Esophagus squamous epithelium (tissue), 5 donors: ENCODE data around the gene TMEM266. TPM values are rescaled to one million over a fixed set of nuclear protein-coding genes. Genes with fewer than 3 reads are reported as not detected.

Source experiments
- DNase-seq: peaks from one replicate; lab custom pipeline; 2025; lab: John Stamatoyannopoulos, UW
- H3K27ac ChIP-seq, 4 donors: fragments of 200-600 bp; sonication (generic); one replicate each; pipeline ENCODE4 v1.5.1; 2016 to 2019; ENCODE audit warnings: mild to moderate bottlenecking in 1 of 4
- H3K27me3 ChIP-seq, 4 donors: fragments of 200-600 bp; sonication (generic); 1 replicate in 3 of 4; 2 replicates in 1 of 4; pipeline versions ENCODE4 v1.5.1 to v1.6.0; 2017 to 2021; ENCODE audit warnings: antibody characterized with exemption in 1 of 4
- H3K36me3 ChIP-seq, 3 donors: fragments of 200-600 bp; sonication (generic); one replicate each; pipeline ENCODE4 v1.5.1; 2016 to 2019
- H3K4me1 ChIP-seq, 3 donors: fragments of 200-600 bp; sonication (generic); one replicate each; pipeline ENCODE4 v1.5.1; 2017 to 2019
- H3K4me3 ChIP-seq, 4 donors: fragments of 200-600 bp; sonication (generic); 1 replicate in 3 of 4; 2 replicates in 1 of 4; pipeline ENCODE4 v1.5.1; 2016 to 2019; ENCODE audit warnings: mild to moderate bottlenecking in 2 of 4, moderate library complexity in 1 of 4
- H3K9me3 ChIP-seq, 3 donors: fragments of 200-600 bp; sonication (generic); one replicate each; pipeline ENCODE4 v1.5.1; 2016 to 2019
- POLR2A ChIP-seq, 4 donors: fragments of 450-650 bp; IDR thresholded peaks; one replicate each; pipeline ENCODE4 v1.6.1; 2017; ENCODE audit warnings: antibody characterized with exemption in 4 of 4, mild to moderate bottlenecking in 4 of 4, moderate library complexity in 3 of 4
- WGBS, 2 donors: methylation state at CpG; one replicate each; pipeline ENCODE4 v1.1.5; 2018; 5-methylcytosine and 5-hydroxymethylcytosine counted together
- intact Hi-C: fragments of 100-400 bp; cut with DNase I; formaldehyde crosslinking; loops from one replicate; pipeline ENCODE4 v1.15.0; 2022
- total RNA-seq, 4 donors: library from RNA; depleted of rRNA; stranded (reverse); fragments of >200 nt; gene quantifications; one replicate each; pipeline ENCODE4 v1.1.0, GENCODE V29; 2016
- TF ChIP-seq, protein P1 (sequence below), 6 experiments: fragments of 450-650 bp in 4 of 6; fragments of 200-600 bp in 2 of 6; sonication (generic) in 2 of 6; IDR thresholded peaks; one replicate each; pipeline ENCODE4 v1.5.1; 2016 to 2019; ENCODE audit warnings: antibody characterized with exemption in 6 of 6, mild to moderate bottlenecking in 4 of 6, moderate library complexity in 4 of 6
- donor health status: DM: yes; HTN: yes; CAD: no.

Gene TMEM266
- total RNA-seq, 4 donors from 2014 or later = 0.19 to 0.79 (median 0.29) TPM; not detected in 1

DNA sequence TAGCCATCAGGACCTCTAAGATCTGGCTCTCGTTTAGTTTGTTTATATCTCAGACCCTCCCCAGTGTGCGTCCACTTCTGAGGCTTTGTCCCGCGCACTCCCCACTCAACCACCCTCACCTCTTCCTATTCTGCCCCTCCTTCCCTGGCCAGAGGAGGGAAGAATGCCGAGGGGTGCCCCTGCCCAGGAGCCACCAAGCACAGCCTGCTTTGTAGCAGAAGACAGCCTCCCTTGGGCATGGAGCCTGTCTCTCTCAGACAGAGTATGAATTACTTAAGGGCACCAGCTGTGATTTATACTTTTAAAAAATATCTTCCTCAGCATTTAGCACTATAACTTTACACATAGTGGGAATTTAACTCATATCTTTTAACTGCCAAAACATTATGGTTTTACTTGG is 6.0 kb downstream of the TMEM266 start:
- intact Hi-C loops = no loop called here
- no peak overlapping the region for H3K27ac ChIP-seq
- H3K36me3 ChIP-seq = no peaks in the 10 kb centered on the region
- H3K9me3 ChIP-seq = no peaks in the 10 kb centered on the region
- H3K4me1 ChIP-seq = no peaks in the 10 kb centered on the region
- no peak overlapping the region for H3K4me3 ChIP-seq
- 56 to 75% methylated on average over 4 to 5 of the region's 5 CpGs for WGBS, 2 donors
- TF ChIP-seq, protein P1, sequence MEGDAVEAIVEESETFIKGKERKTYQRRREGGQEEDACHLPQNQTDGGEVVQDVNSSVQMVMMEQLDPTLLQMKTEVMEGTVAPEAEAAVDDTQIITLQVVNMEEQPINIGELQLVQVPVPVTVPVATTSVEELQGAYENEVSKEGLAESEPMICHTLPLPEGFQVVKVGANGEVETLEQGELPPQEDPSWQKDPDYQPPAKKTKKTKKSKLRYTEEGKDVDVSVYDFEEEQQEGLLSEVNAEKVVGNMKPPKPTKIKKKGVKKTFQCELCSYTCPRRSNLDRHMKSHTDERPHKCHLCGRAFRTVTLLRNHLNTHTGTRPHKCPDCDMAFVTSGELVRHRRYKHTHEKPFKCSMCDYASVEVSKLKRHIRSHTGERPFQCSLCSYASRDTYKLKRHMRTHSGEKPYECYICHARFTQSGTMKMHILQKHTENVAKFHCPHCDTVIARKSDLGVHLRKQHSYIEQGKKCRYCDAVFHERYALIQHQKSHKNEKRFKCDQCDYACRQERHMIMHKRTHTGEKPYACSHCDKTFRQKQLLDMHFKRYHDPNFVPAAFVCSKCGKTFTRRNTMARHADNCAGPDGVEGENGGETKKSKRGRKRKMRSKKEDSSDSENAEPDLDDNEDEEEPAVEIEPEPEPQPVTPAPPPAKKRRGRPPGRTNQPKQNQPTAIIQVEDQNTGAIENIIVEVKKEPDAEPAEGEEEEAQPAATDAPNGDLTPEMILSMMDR (IDR thresholded peaks at IDR 0.05) = no peak
- TF ChIP-seq POLR2A (IDR thresholded peaks at IDR 0.05) = no peak
- peaks cover 0 to 41% (median 0%) of the 10 kb centered on the region in 4 donors for H3K27me3 ChIP-seq
- DNase-seq = no peak

- Histone ChIP-seq H3K27ac (no peak overlapping the region), H3K4me1 (no peaks in the 10 kb centered on the region), H3K27me3 (peaks cover 0 to 11% (median 0%) of the 10 kb centered on the region in 4 donors), H3K4me3 (no peak overlapping the region), H3K36me3 (no peaks in the 10 kb centered on the region), H3K9me3 (no peaks in the 10 kb centered on the region)
- DNase-seq = no peak
- TF ChIP-seq, protein P1 (IDR thresholded peaks at IDR 0.05) = no peak
- no peak for TF ChIP-seq POLR2A (IDR thresholded peaks at IDR 0.05)
- intact Hi-C loops = no loop called here
These were observed 10.4 kb downstream of the TMEM266 start for GRCh38 chr15:76070192-76070591.

- H3K27me3 ChIP-seq = peaks cover 0 to 4% (median 0%) of the 10 kb centered on the region in 4 donors
- no peaks in the 10 kb centered on the region for H3K4me1 ChIP-seq
- no peak overlapping the region for H3K27ac ChIP-seq
- 65 to 74% methylated on average over 2 to 4 of the region's 4 CpGs for WGBS, 2 donors
- H3K4me3 ChIP-seq = no peak overlapping the region
- intact Hi-C loops = no loop called here
- no peaks in the 10 kb centered on the region for H3K36me3 ChIP-seq
- TF ChIP-seq, protein P1 (IDR thresholded peaks at IDR 0.05) = no peak
- no peak for TF ChIP-seq POLR2A (IDR thresholded peaks at IDR 0.05)
- no peaks in the 10 kb centered on the region for H3K9me3 ChIP-seq
- DNase-seq = no peak
These were observed 11.3 kb downstream of the TMEM266 start for GRCh38 chr15:76070921-76071635.

DNA sequence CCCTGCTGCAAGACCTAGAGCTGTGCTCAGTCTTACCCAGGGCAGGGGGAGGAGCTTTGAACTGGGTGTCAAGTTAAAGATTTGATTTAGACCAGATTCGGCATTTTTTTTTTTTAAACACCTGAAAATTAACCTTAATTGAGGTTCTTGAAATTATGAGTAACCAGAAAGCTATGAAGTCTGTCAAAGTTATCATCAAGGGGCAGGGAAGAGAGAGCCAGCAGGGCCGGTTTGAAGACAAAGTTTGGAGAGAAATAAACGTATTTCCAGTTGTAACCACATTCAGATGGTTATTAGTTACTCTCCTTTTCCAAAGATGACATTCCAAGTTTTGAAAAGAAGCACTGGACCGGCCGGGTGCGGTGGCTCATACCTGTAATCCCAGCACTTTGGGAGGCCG is 12.0 kb downstream of the TMEM266 start:
- H3K4me3 ChIP-seq = no peak overlapping the region
- WGBS, 2 donors = 79 to 82% methylated on average over 7 of the region's 7 CpGs
- intact Hi-C loops = no loop called here
- DNase-seq = no peak
- H3K27ac ChIP-seq = no peak overlapping the region
- H3K36me3 ChIP-seq = no peaks in the 10 kb centered on the region
- H3K4me1 ChIP-seq = no peaks in the 10 kb centered on the region
- no peaks in the 10 kb centered on the region for H3K9me3 ChIP-seq
- peaks cover 0 to 4% (median 0%) of the 10 kb centered on the region in 4 donors for H3K27me3 ChIP-seq
- TF ChIP-seq, protein P1 (IDR thresholded peaks at IDR 0.05) = no peak
- TF ChIP-seq POLR2A (IDR thresholded peaks at IDR 0.05) = no peak

- H3K36me3 ChIP-seq = no peaks in the 10 kb centered on the region
- no peak overlapping the region for H3K4me3 ChIP-seq
- DNase-seq = no peak
- peaks cover 0 to 3% (median 0%) of the 10 kb centered on the region in 4 donors for H3K27me3 ChIP-seq
- no peaks in the 10 kb centered on the region for H3K4me1 ChIP-seq
- 60 to 67% methylated on average over 2 of the region's 2 CpGs for WGBS, 2 donors
- intact Hi-C loops = no loop called here
- no peak overlapping the region for H3K27ac ChIP-seq
- no peaks in the 10 kb centered on the region for H3K9me3 ChIP-seq
- TF ChIP-seq, protein P1 (IDR thresholded peaks at IDR 0.05) = no peak
- no peak for TF ChIP-seq POLR2A (IDR thresholded peaks at IDR 0.05)
These were observed 13.8 kb downstream of the TMEM266 start for GRCh38 chr15:76073554-76073953.
